Lung (tissue), 12 donors: ENCODE data around the gene NYNRIN. TPM values are rescaled to one million over a fixed set of nuclear protein-coding genes. Genes with fewer than 3 reads are reported as not detected.
A peak's percentile ranks its signal among the peaks of the same experiment; 100 is the strongest.

Experiments used
- ATAC-seq: fragments of 200-7000 bp; cut with Tn5 transposase; one replicate; pipeline ENCODE4 v1.9.1; 2020; ENCODE audit warnings: moderate number of reproducible peaks; ENCODE audit not compliant: insufficient read depth, low FRiP score
- DNase-seq, 3 donors: peaks; one replicate each; pipeline ENCODE4 v3.0.0-alpha.2; 2013 to 2017
- H3K27ac ChIP-seq, 2 donors: one replicate each; pipeline ENCODE4 v1.5.1; 2013; ENCODE audit warnings: mild to moderate bottlenecking in 2 of 2, moderate library complexity in 2 of 2, control low read depth in 1 of 2, inconsistent platforms in 1 of 2, low read depth in 1 of 2, low read length in 1 of 2
- H3K27me3 ChIP-seq, 3 donors: one replicate each; pipeline ENCODE4 v1.5.1; 2013; ENCODE audit warnings: low read length in 2 of 3; ENCODE audit not compliant: control insufficient read depth in 3 of 3, insufficient read depth in 3 of 3
- H3K36me3 ChIP-seq, 4 donors: one replicate each; pipeline ENCODE4 v1.5.1; 2013; ENCODE audit warnings: low read length in 4 of 4, mild to moderate bottlenecking in 1 of 4, moderate library complexity in 1 of 4; ENCODE audit not compliant: control insufficient read depth in 4 of 4, insufficient read depth in 4 of 4
- H3K4me1 ChIP-seq, 5 donors: one replicate each; pipeline ENCODE4 v1.5.1; 2013; ENCODE audit warnings: low read length in 5 of 5, mild to moderate bottlenecking in 2 of 5, moderate library complexity in 1 of 5; ENCODE audit not compliant: control insufficient read depth in 5 of 5, insufficient read depth in 5 of 5
- H3K4me3 ChIP-seq: one replicate; pipeline ENCODE4 v1.5.1; 2013; ENCODE audit warnings: mild to moderate bottlenecking, control low read depth, moderate library complexity
- H3K9ac ChIP-seq, 2 donors: one replicate each; pipeline ENCODE4 v1.5.1; 2013; ENCODE audit warnings: low read length in 2 of 2, control low read depth in 1 of 2; ENCODE audit not compliant: insufficient read depth in 1 of 2
- H3K9me3 ChIP-seq, 4 donors: one replicate each; pipeline ENCODE4 v1.5.1; 2013; ENCODE audit warnings: low read length in 3 of 4, mild to moderate bottlenecking in 1 of 4, moderate library complexity in 1 of 4; ENCODE audit not compliant: control insufficient read depth in 4 of 4, insufficient read depth in 3 of 4
- WGBS, 2 donors: extraction: QIAGEN DNeasy Blood & Tissue Kit; methylation state at CpG; one replicate each; pipeline ENCODE4 v1.1.7; 2013; 5-methylcytosine and 5-hydroxymethylcytosine counted together
- polyA plus RNA-seq, 2 donors: library from polyadenylated mRNA; stranded (reverse); fragments of 200-250 nt; gene quantifications; one replicate each; pipeline ENCODE4 v1.2.1, GENCODE V29; 2013
- total RNA-seq, 2 donors: library from RNA; depleted of rRNA in 1 of 2; stranded (reverse); fragments of >200 nt in 1 of 2; gene quantifications; one replicate each; pipeline ENCODE4 v1.2.1, GENCODE V29; 2014 to 2021
- TF ChIP-seq, protein P1 (sequence below): IDR thresholded peaks from 2 replicates; pipeline ENCODE4 v1.5.1; 2012; ENCODE audit warnings: mild to moderate bottlenecking; ENCODE audit errors: control extremely low read depth, extremely low read depth
- donor health status: control.
- donor health status: control.
- donor health status: Bipolar disorder and iron deficiency.
- donor health status: healthy.
- donor health status: DM: yes; HTN: yes; CAD: no.

NYNRIN gene
- total and polyA plus RNA-seq, 4 donors: 2.9 to 49.8 (median 10.2) TPM

- H3K4me1 ChIP-seq: peaks cover 5 to 75% (median 33%) of the 10 kb centered on the region in 5 donors
- TF ChIP-seq, protein P1, sequence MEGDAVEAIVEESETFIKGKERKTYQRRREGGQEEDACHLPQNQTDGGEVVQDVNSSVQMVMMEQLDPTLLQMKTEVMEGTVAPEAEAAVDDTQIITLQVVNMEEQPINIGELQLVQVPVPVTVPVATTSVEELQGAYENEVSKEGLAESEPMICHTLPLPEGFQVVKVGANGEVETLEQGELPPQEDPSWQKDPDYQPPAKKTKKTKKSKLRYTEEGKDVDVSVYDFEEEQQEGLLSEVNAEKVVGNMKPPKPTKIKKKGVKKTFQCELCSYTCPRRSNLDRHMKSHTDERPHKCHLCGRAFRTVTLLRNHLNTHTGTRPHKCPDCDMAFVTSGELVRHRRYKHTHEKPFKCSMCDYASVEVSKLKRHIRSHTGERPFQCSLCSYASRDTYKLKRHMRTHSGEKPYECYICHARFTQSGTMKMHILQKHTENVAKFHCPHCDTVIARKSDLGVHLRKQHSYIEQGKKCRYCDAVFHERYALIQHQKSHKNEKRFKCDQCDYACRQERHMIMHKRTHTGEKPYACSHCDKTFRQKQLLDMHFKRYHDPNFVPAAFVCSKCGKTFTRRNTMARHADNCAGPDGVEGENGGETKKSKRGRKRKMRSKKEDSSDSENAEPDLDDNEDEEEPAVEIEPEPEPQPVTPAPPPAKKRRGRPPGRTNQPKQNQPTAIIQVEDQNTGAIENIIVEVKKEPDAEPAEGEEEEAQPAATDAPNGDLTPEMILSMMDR: no peak
- H3K9me3 ChIP-seq: peaks cover 0 to 2% (median 0%) of the 10 kb centered on the region in 4 donors
- no peak for DNase-seq
- H3K4me3 ChIP-seq: no peak overlapping the region
- ATAC-seq: no peak
- H3K9ac ChIP-seq: peak overlapping the region in 1 of 2 donors; percentile 8
- 72 to 74% methylated on average over 4 of the region's 4 CpGs for WGBS, 2 donors
- no peak overlapping the region for H3K27ac ChIP-seq
- no peaks in the 10 kb centered on the region for H3K27me3 ChIP-seq
- peaks cover 0 to 44% (median 16%) of the 10 kb centered on the region in 4 donors for H3K36me3 ChIP-seq
Measured at GRCh38 chr14:24404814-24405213, 6.0 kb downstream of the NYNRIN start.

- Histone ChIP-seq H3K36me3 (peaks cover 0 to 57% (median 26%) of the 10 kb centered on the region in 4 donors), H3K4me3 (no peak overlapping the region), H3K9ac (no peak overlapping the region), H3K27ac (no peak overlapping the region), H3K4me1 (peaks cover 0 to 63% (median 25%) of the 10 kb centered on the region in 5 donors), H3K9me3 (peaks cover 0 to 2% (median 0%) of the 10 kb centered on the region in 4 donors), H3K27me3 (no peaks in the 10 kb centered on the region)
- WGBS, 2 donors: 93 to 96% methylated on average over 6 of the region's 6 CpGs
- ATAC-seq (no peak), DNase-seq (no peak)
- TF ChIP-seq, protein P1: no peak
Measured at GRCh38 chr14:24406416-24406815, 7.6 kb downstream of the NYNRIN start.

GRCh38 chr14:24407608-24408325, 9.0 kb downstream of the NYNRIN start:
- Histone ChIP-seq H3K9ac (no peak overlapping the region), H3K36me3 (peaks cover 0 to 62% (median 29%) of the 10 kb centered on the region in 4 donors), H3K4me3 (no peak overlapping the region), H3K9me3 (no peaks in the 10 kb centered on the region), H3K27ac (no peak overlapping the region), H3K27me3 (no peaks in the 10 kb centered on the region), H3K4me1 (peaks cover 0 to 49% (median 17%) of the 10 kb centered on the region in 5 donors)
- ATAC-seq: no peak
- 93 to 95% methylated on average over 18 of the region's 18 CpGs for WGBS, 2 donors
- DNase-seq: no peak
- TF ChIP-seq, protein P1: no peak
